Neural progenitor cell (in vitro differentiated cells): Measurements from ENCODE around the gene MAP2.

Source experiments
- EZH2 ChIP-seq: fragments of 200-600 bp; sonication (generic); IDR thresholded peaks from 2 replicates; pipeline ENCODE4 v1.6.1; 2017; ENCODE audit warnings: antibody characterized with exemption, mild to moderate bottlenecking, moderate library complexity
- EZH2phosphoT487 ChIP-seq: fragments of 200-600 bp; sonication (generic); IDR thresholded peaks from 2 replicates; pipeline ENCODE4 v1.6.1; 2017; ENCODE audit warnings: antibody characterized with exemption
- TF ChIP-seq, protein P1 (sequence below): fragments of 200-600 bp; sonication (generic); IDR thresholded peaks from 2 replicates; pipeline ENCODE4 v1.5.1; 2017; ENCODE audit warnings: antibody characterized with exemption, mild to moderate bottlenecking

DNA sequence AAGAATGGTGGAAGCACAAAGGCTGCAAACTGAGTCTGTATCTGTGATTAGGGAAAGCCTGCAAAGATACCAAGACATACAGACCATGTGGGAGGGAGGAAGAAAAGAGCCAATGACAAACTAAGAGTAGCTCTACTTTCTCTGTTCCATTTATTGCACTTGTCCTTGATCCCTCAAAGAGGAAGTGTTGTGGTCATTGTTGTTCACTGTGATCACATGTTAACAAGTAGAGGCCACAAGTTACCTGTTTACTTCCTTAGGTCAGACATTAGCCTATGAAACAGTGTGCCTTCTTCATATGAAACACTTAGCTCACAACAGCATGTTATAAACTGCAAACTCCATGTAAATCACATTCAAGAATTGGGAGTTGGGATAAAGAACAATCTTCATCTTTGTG, 32.6 kb downstream of the MAP2 start:
- TF ChIP-seq, protein P1, sequence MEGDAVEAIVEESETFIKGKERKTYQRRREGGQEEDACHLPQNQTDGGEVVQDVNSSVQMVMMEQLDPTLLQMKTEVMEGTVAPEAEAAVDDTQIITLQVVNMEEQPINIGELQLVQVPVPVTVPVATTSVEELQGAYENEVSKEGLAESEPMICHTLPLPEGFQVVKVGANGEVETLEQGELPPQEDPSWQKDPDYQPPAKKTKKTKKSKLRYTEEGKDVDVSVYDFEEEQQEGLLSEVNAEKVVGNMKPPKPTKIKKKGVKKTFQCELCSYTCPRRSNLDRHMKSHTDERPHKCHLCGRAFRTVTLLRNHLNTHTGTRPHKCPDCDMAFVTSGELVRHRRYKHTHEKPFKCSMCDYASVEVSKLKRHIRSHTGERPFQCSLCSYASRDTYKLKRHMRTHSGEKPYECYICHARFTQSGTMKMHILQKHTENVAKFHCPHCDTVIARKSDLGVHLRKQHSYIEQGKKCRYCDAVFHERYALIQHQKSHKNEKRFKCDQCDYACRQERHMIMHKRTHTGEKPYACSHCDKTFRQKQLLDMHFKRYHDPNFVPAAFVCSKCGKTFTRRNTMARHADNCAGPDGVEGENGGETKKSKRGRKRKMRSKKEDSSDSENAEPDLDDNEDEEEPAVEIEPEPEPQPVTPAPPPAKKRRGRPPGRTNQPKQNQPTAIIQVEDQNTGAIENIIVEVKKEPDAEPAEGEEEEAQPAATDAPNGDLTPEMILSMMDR: no peak
- TF ChIP-seq EZH2 (no peak), EZH2phosphoT487 (no peak)
